Ovary (tissue), 9 donors: ENCODE results near the gene CYSRT1. TPM values are rescaled to one million over a fixed set of nuclear protein-coding genes. Genes with fewer than 3 reads are reported as not detected.

Source experiments
- DNase-seq, 5 donors: peaks; one replicate each; pipeline ENCODE4 v3.0.0-alpha.2; 2019 to 2020
- H3K27ac ChIP-seq, 2 donors: fragments of 200-600 bp; one replicate each; pipeline versions ENCODE4 v1.5.1 to v1.8.0; 2019 to 2022
- H3K27me3 ChIP-seq: fragments of 200-600 bp; one replicate; pipeline ENCODE4 v1.8.0; 2022
- H3K36me3 ChIP-seq: fragments of 200-600 bp; sonication (generic); one replicate; pipeline ENCODE4 v1.5.1; 2019
- H3K4me1 ChIP-seq: one replicate; pipeline ENCODE4 v1.8.1; 2013; ENCODE audit warnings: mild to moderate bottlenecking, moderate library complexity; ENCODE audit not compliant: insufficient read depth
- H3K4me3 ChIP-seq: fragments of 200-600 bp; sonication (generic); one replicate; pipeline ENCODE4 v1.5.1; 2017
- H3K9me3 ChIP-seq, 2 donors: fragments of 200-600 bp in 1 of 2; sonication (generic) in 1 of 2; one replicate each; pipeline versions ENCODE4 v1.5.1 to v1.8.1; 2013 to 2019; ENCODE audit warnings: mild to moderate bottlenecking in 1 of 2, moderate library complexity in 1 of 2
- EP300 ChIP-seq: sonication (generic); formaldehyde crosslinking; IDR thresholded peaks from one replicate; pipeline ENCODE4 v1.6.1; 2017; ENCODE audit warnings: antibody characterized with exemption
- POLR2A ChIP-seq: fragments of 450-650 bp; IDR thresholded peaks from one replicate; pipeline ENCODE4 v1.6.1; 2017; ENCODE audit warnings: antibody characterized with exemption, mild to moderate bottlenecking, moderate library complexity
- WGBS, 3 donors: extraction: QIAGEN DNeasy Blood & Tissue Kit in 1 of 3; methylation state at CpG; one replicate each; pipeline versions ENCODE4 v1.1.5 to v1.1.7; 2013 to 2017; 5-methylcytosine and 5-hydroxymethylcytosine counted together
- intact Hi-C, 4 donors: fragments of 100-400 bp; cut with DNase I; formaldehyde crosslinking; loops; one replicate each; pipeline versions ENCODE4 v1.11.0 to v1.15.1; 2022 to 2023
- polyA plus RNA-seq, 2 donors: library from polyadenylated mRNA; stranded (reverse); fragments of 200-250 nt in 1 of 2; fragments of 350-450 nt in 1 of 2; fragmentation: Illumina TruSeq in 1 of 2; extraction: RNeasy Lipid Tissue Mini Kit (QIAGEN cat#74804) in 1 of 2; gene quantifications; one replicate each; pipeline ENCODE4 v1.2.3, GENCODE V29; 2013 to 2014
- total RNA-seq, 7 donors: library from RNA; depleted of rRNA in 2 of 7; stranded (reverse); fragments of >200 nt in 2 of 7; fragmentation: NEBNext Ultra II Directional in 3 of 7; extraction: Animal tissue kit (Norgen Biotek cat#: 25700) in 3 of 7; gene quantifications; one replicate each; pipeline versions ENCODE4 v1.1.0 to v1.2.4, GENCODE V29; 2016 to 2023
- TF ChIP-seq, protein P1 (sequence below), 3 donors: fragments of 450-650 bp in 2 of 3; fragments of 200-600 bp in 1 of 3; IDR thresholded peaks; one replicate each; pipeline versions ENCODE4 v1.5.1 to v1.8.0; 2016 to 2022; ENCODE audit warnings: antibody characterized with exemption in 3 of 3, mild to moderate bottlenecking in 1 of 3
- donor health status: DM: no; HTN: no; CAD: no; lungs with moderate emphysema.
- donor health status: DM: no; HTN: no; CAD: no.
- donor health status: Bipolar disorder and iron deficiency.
- donor health status: DM: yes; HTN: yes; CAD: no.
- donor health status: DM: no; HTN: no; CAD: no.
- donor health status: DM: yes; HTN: yes; CAD: no.

Gene CYSRT1
- total and polyA plus RNA-seq, 9 donors, result 0.12 to 0.80 (median 0.17) TPM; not detected in 4

DNA sequence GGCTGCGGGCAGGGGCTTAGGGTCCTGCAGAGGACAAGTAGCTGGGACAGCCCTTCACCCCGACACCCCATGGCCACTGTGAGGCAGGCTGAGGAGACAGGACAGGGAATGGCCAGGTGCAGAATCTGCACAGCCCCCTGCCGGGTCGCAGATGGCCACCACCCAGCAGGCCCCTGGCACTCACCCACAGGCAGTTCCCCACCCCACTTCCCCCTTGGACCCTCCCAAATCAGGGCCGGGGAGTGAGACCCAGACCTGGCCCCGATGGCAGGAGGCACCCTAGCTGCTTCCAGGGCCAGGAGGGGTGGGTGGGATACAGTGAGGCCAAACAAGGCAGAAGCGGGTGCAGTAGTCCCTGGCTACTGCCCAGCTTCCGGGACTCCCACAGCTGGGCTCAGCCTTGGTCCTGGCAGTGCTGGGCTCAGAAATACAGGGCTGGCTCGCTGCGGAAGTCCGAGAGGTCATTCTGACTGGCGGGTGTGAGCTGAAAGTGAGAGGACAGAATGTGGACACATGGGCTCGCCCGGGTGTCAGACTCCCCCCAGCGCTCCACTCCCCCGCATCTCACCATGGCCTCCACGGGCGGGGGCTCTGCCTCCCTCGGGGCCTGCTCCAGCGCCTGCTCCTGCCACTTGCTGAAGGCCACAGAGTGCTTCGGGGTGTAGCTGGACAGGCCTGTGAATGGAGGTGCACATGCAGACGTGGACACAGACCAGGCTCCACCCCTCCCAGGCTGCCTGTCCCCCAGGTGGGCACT, 33.1 kb upstream of the CYSRT1 start:
- DNase-seq, result no peak
- TF ChIP-seq POLR2A (no peak), EP300 (no peak)
- TF ChIP-seq, protein P1, sequence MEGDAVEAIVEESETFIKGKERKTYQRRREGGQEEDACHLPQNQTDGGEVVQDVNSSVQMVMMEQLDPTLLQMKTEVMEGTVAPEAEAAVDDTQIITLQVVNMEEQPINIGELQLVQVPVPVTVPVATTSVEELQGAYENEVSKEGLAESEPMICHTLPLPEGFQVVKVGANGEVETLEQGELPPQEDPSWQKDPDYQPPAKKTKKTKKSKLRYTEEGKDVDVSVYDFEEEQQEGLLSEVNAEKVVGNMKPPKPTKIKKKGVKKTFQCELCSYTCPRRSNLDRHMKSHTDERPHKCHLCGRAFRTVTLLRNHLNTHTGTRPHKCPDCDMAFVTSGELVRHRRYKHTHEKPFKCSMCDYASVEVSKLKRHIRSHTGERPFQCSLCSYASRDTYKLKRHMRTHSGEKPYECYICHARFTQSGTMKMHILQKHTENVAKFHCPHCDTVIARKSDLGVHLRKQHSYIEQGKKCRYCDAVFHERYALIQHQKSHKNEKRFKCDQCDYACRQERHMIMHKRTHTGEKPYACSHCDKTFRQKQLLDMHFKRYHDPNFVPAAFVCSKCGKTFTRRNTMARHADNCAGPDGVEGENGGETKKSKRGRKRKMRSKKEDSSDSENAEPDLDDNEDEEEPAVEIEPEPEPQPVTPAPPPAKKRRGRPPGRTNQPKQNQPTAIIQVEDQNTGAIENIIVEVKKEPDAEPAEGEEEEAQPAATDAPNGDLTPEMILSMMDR (IDR thresholded peaks at IDR 0.05), result no peak
- Histone ChIP-seq H3K4me3 (no peak overlapping the region), H3K27ac (no peak overlapping the region), H3K9me3 (no peaks in the 10 kb centered on the region), H3K4me1 (peaks cover 15% of the 10 kb centered on the region), H3K36me3 (no peaks in the 10 kb centered on the region), H3K27me3 (no peaks in the 10 kb centered on the region)
- intact Hi-C loops, result no loop called here
- WGBS, 3 donors, result 49 to 56% (median 54%) methylated on average over 22 of the region's 22 CpGs

DNA sequence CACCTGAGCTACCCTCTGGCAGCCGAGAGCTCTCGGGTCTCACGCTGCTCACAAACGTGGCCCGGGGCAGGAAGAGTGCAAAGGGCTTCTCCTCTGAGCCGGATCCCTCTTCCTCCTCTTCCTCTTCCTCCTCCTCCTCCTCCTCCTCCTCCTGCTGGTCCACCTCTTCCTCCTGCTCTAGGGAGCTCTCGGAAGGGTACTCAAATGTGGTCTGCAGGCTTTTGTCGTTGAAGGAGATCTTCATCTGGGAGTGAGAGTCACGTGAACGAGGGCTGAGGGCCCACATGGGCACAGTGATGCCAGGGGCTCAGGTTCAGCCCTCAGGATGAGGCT, 32.6 kb upstream of the CYSRT1 start:
- TF ChIP-seq POLR2A, result no peak
- TF ChIP-seq, protein P1 (IDR thresholded peaks at IDR 0.05), result no peak
- TF ChIP-seq EP300, result no peak
- H3K27me3 ChIP-seq, result no peaks in the 10 kb centered on the region
- no peaks in the 10 kb centered on the region for H3K36me3 ChIP-seq
- DNase-seq, result no peak
- H3K9me3 ChIP-seq, result no peaks in the 10 kb centered on the region
- no peak overlapping the region for H3K27ac ChIP-seq
- H3K4me1 ChIP-seq, result peaks cover 11% of the 10 kb centered on the region
- no peak overlapping the region for H3K4me3 ChIP-seq
- intact Hi-C loops, result no loop called here
- WGBS, 3 donors, result 80 to 86% (median 81%) methylated on average over 10 of the region's 10 CpGs

DNA sequence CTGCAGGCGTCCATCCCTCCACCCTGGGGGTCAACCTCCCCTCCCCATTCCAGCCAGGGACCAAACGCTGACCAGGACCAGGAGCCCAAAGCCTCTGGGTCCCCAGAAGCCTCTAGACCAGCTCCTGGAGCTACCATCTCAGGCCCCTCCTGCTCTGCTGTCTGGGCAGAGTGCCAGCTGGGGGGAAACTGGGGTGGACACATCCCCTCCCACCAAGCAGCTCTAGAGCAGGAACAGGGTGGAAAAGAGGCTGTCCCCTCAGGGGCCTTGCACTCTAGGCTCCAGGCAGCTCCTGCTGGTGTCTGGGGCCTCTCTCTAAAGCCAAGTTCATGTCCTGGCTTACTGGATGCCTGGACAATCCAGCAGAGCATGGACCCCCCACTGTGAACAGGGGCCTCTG, 32.1 kb upstream of the CYSRT1 start:
- Histone ChIP-seq H3K4me1 (peaks cover 8% of the 10 kb centered on the region), H3K27ac (no peak overlapping the region), H3K27me3 (no peaks in the 10 kb centered on the region), H3K9me3 (no peaks in the 10 kb centered on the region), H3K4me3 (no peak overlapping the region), H3K36me3 (no peaks in the 10 kb centered on the region)
- 65 to 88% (median 75%) methylated on average over 2 of the region's 2 CpGs for WGBS, 3 donors
- DNase-seq, result no peak
- intact Hi-C loops, result no loop called here
- TF ChIP-seq, protein P1 (IDR thresholded peaks at IDR 0.05), result no peak
- TF ChIP-seq EP300 (no peak), POLR2A (no peak)

DNA sequence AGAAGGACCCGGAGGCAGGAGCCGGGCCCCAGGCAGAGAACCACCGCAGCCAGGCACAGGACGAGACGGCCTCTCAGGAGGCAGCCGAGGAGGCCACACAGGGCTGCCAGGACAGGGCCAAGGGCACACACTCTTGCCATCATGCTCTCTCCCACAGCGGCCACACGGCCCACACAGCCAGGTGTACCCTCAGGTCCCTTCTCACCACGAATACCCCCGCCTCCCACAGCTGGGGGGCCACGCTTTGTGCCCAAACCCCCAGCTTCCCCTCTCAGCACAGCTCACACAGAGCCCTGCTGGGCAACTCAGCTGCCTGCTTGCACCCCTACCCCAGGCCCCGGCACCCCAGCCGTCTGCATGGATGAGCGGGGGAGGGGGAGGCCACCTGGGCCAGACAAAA, 31.2 kb upstream of the CYSRT1 start:
- no peaks in the 10 kb centered on the region for H3K27me3 ChIP-seq
- H3K4me1 ChIP-seq, result peaks cover 9% of the 10 kb centered on the region
- no peak overlapping the region for H3K27ac ChIP-seq
- intact Hi-C loops, result no loop called here
- no peak overlapping the region for H3K4me3 ChIP-seq
- no peaks in the 10 kb centered on the region for H3K36me3 ChIP-seq
- WGBS, 3 donors, result 78 to 83% (median 79%) methylated on average over 14 of the region's 14 CpGs
- TF ChIP-seq POLR2A (no peak), EP300 (no peak)
- TF ChIP-seq, protein P1 (IDR thresholded peaks at IDR 0.05), result no peak
- H3K9me3 ChIP-seq, result no peaks in the 10 kb centered on the region
- DNase-seq, result no peak
